Testis (tissue), 3 donors: Measurements from ENCODE around the gene HOXB7. TPM values are rescaled to one million over a fixed set of nuclear protein-coding genes. Genes with fewer than 3 reads are reported as not detected.

Experiments
- DNase-seq: peaks from one replicate; pipeline ENCODE4 v3.0.0-alpha.2; 2019
- H3K27ac ChIP-seq, 2 donors: fragments of 200-600 bp; sonication (generic); one replicate each; pipeline ENCODE4 v1.5.1; 2019
- H3K27me3 ChIP-seq: fragments of 200-600 bp; sonication (generic); one replicate; pipeline ENCODE4 v1.5.1; 2019
- H3K36me3 ChIP-seq: fragments of 200-600 bp; sonication (generic); one replicate; pipeline ENCODE4 v1.5.1; 2017; ENCODE audit warnings: low read depth; ENCODE audit errors: missing control alignments
- H3K4me1 ChIP-seq: fragments of 200-600 bp; sonication (generic); one replicate; pipeline ENCODE4 v1.5.1; 2019
- H3K4me3 ChIP-seq, 2 donors: fragments of 200-600 bp; sonication (generic); one replicate each; pipeline ENCODE4 v1.5.1; 2017 to 2019
- H3K9me3 ChIP-seq: fragments of 200-600 bp; sonication (generic); one replicate; pipeline ENCODE4 v1.5.1; 2017
- CTCF ChIP-seq, 3 experiments: fragments of 450-650 bp in 2 of 3; fragments of 200-600 bp in 1 of 3; sonication (generic) in 1 of 3; IDR thresholded peaks; one replicate each; pipeline ENCODE4 v1.5.1; 2016 to 2019; ENCODE audit warnings: antibody characterized with exemption in 3 of 3, mild to moderate bottlenecking in 2 of 3, moderate library complexity in 1 of 3
- POLR2A ChIP-seq: fragments of 450-650 bp; IDR thresholded peaks from one replicate; pipeline ENCODE4 v1.6.1; 2017; ENCODE audit warnings: antibody characterized with exemption, mild to moderate bottlenecking, moderate library complexity
- WGBS, 2 donors: methylation state at CpG; one replicate each; pipeline ENCODE4 v1.1.5; 2018; 5-methylcytosine and 5-hydroxymethylcytosine counted together
- intact Hi-C: fragments of 100-400 bp; cut with DNase I; formaldehyde crosslinking; loops from one replicate; pipeline ENCODE4 v1.15.1; 2023; ENCODE audit warnings: low total_unique reads
- polyA plus RNA-seq: library from polyadenylated mRNA; stranded (reverse); fragments of 350-450 nt; fragmentation: Illumina TruSeq; extraction: RNeasy Lipid Tissue Mini Kit (QIAGEN cat#74804); gene quantifications from one replicate; pipeline ENCODE4 v1.2.3, GENCODE V29; 2014; ENCODE audit warnings: low read depth, low replicate concordance; ENCODE audit not compliant: insufficient read depth
- total RNA-seq, 2 donors: library from RNA; depleted of rRNA; stranded (reverse); fragments of >200 nt; gene quantifications; one replicate each; pipeline ENCODE4 v1.2.3, GENCODE V29; 2016

The HOXB7 gene
- total and polyA plus RNA-seq, 3 donors from 2014 or later: 2.8 to 4.4 (median 3.2) TPM

DNA sequence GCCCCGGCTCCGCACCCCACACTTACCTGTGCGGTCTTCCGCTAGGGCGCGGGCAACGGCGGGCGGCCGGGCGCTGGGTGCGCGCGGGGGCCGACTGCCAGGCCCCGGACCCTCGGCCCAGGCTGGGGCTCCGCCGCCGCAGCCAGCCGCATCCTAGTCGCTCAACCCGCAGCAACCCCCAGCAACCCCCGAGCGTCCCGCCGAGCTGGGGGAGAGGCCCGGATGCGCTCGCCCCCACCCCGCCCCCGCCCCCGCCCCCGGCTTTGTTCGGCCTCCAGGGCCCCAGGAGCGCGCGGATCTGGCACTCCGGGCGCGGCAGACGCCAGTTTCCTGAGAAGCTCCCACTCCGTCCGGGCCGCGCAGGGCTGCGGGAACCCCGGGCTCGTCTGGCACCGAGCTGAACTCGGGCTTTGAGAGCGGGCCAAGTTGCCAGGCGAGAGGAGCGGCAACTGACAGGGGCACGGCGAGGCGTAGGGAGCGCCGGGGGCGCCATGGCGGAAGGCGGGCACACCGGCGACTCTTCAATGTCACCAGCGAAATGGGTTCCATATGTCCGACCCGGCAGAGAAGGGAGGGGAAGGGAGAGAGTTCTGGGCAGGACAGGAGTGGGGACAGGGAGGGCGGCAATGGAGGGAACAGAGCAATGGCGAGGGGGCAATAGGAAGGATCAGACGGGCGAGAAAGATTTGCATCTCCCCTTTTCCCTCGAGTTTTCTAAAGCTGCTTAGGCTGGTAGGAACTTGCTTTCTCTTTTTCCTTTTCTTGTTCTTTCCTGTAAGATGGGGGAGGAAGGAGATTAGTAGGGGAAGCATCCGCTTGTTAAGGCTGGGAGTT lies 46.4 kb downstream of the HOXB7 start:
- Histone ChIP-seq H3K36me3 (no peaks in the 10 kb centered on the region), H3K9me3 (no peaks in the 10 kb centered on the region), H3K27ac (no peak overlapping the region), H3K27me3 (no peaks in the 10 kb centered on the region), H3K4me3 (peak overlapping the region; percentile 39 to 50), H3K4me1 (no peaks in the 10 kb centered on the region)
- no peak for TF ChIP-seq POLR2A
- TF ChIP-seq CTCF (IDR thresholded peaks at IDR 0.05): no peak
- intact Hi-C loops: no loop called here
- 3 to 6% methylated on average over 23 to 54 of the region's 73 CpGs for WGBS, 2 donors
- DNase-seq: no peak

- Histone ChIP-seq H3K4me1 (no peaks in the 10 kb centered on the region), H3K27me3 (no peaks in the 10 kb centered on the region), H3K27ac (no peak overlapping the region), H3K36me3 (no peaks in the 10 kb centered on the region), H3K9me3 (no peaks in the 10 kb centered on the region), H3K4me3 (peak overlapping the region; percentile 39 to 50)
- DNase-seq: no peak
- intact Hi-C loops: no loop called here
- WGBS, 2 donors: 11 to 18% methylated on average over 10 of the region's 10 CpGs
- TF ChIP-seq CTCF (IDR thresholded peaks at IDR 0.05): no peak
- TF ChIP-seq POLR2A: no peak
Measured at GRCh38 chr17:48563867-48564187, 47.0 kb downstream of the HOXB7 start.

GRCh38 chr17:48563385-48563838 lies 47.4 kb downstream of the HOXB7 start:
- no peak for TF ChIP-seq CTCF (IDR thresholded peaks at IDR 0.05)
- TF ChIP-seq POLR2A: no peak
- no peak for DNase-seq
- H3K9me3 ChIP-seq: no peaks in the 10 kb centered on the region
- WGBS, 2 donors: 43% methylated on average over 6 of the region's 6 CpGs
- no peaks in the 10 kb centered on the region for H3K27me3 ChIP-seq
- H3K36me3 ChIP-seq: no peaks in the 10 kb centered on the region
- intact Hi-C loops: no loop called here
- H3K4me1 ChIP-seq: no peaks in the 10 kb centered on the region
- no peak overlapping the region for H3K27ac ChIP-seq
- H3K4me3 ChIP-seq: peak overlapping the region in 1 of 2 donors; percentile 50

DNA sequence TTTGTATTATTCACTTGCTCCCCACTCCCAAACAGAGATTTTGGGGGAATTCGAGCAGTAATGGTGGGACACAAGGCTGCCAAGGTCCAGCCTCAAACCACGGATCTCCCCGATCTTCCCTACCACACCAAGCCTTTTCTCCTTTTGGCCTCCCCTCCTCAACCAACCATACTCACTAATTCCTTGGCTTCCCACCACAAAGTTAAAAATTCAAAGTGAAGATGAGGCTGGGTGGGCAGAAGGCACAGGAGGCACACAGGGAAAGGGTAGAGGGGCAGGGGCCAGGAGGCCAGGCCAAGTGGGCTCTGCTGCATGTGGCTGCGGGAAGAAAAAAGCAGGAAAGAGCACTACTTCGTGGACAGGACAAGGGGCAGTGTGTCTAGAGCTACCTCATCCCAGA lies 47.9 kb downstream of the HOXB7 start:
- no peaks in the 10 kb centered on the region for H3K9me3 ChIP-seq
- no peaks in the 10 kb centered on the region for H3K27me3 ChIP-seq
- 54% methylated on average over 5 of the region's 5 CpGs for WGBS, 2 donors
- no peak overlapping the region for H3K4me3 ChIP-seq
- H3K4me1 ChIP-seq: no peaks in the 10 kb centered on the region
- intact Hi-C loops: no loop called here
- TF ChIP-seq POLR2A: no peak
- TF ChIP-seq CTCF (IDR thresholded peaks at IDR 0.05): no peak
- DNase-seq: no peak
- H3K36me3 ChIP-seq: no peaks in the 10 kb centered on the region
- H3K27ac ChIP-seq: no peak overlapping the region
